HEK293 (cell line): ENCODE results near the gene HTR2C.

Source experiments
- CTCF ChIA-PET: fragments of 350-600 bp; formaldehyde crosslinking; extraction: SDS; loops from one replicate; lab custom pipeline; 2021; ENCODE audit warnings: antibody characterized with exemption; lab: Yijun Ruan, JAX
- POLR2A ChIA-PET: fragments of 300-600 bp; formaldehyde crosslinking; extraction: SDS; loops from one replicate; lab custom pipeline; 2020; ENCODE audit warnings: antibody characterized with exemption, inconsistent platforms; lab: Yijun Ruan, JAX
- H3K27ac ChIP-seq: fragments of 200-500 bp; sonication (Bioruptor generic); 2 replicates; pipeline ENCODE4 v1.5.1; 2014; ENCODE audit warnings: low read depth, low read length, control low read depth, inconsistent platforms; ENCODE audit errors: extremely low read depth
- H3K36me3 ChIP-seq, 2 experiments: fragments of 200-500 bp in 1 of 2; sonication (Bioruptor generic) in 1 of 2; 1 replicate in 1 of 2; 2 replicates in 1 of 2; pipeline ENCODE4 v1.5.1; 2014 to 2017; ENCODE audit warnings: inconsistent platforms in 2 of 2, low read length in 2 of 2; ENCODE audit not compliant: control insufficient read depth in 2 of 2, insufficient read depth in 1 of 2
- H3K4me1 ChIP-seq: fragments of 200-500 bp; sonication (Bioruptor generic); 2 replicates; pipeline ENCODE4 v1.5.1; 2014; ENCODE audit warnings: mild to moderate bottlenecking, low read length, inconsistent platforms; ENCODE audit not compliant: control insufficient read depth, insufficient read depth
- H3K4me3 ChIP-seq: 2 replicates; pipeline ENCODE4 v1.5.1; 2011; ENCODE audit warnings: low read depth, mild to moderate bottlenecking, control low read depth, low read length, moderate library complexity
- H3K9me3 ChIP-seq: fragments of 200-500 bp; sonication (Bioruptor generic); 2 replicates; pipeline ENCODE4 v1.5.1; 2014; ENCODE audit warnings: low read depth, low read length, inconsistent platforms; ENCODE audit not compliant: control insufficient read depth, insufficient read depth
- PRDM10 ChIP-seq: fragments of 450-650 bp; formaldehyde crosslinking; IDR thresholded peaks from 2 replicates; pipeline ENCODE4 v1.5.1; 2016; ENCODE audit warnings: missing biosample characterization, missing genetic modification characterization
- REPIN1 ChIP-seq: fragments of 450-650 bp; formaldehyde crosslinking; IDR thresholded peaks from 2 replicates; pipeline ENCODE4 v1.5.1; 2017; ENCODE audit warnings: missing biosample characterization, missing genetic modification characterization, low read depth
- SETDB1 ChIP-seq: IDR thresholded peaks from one replicate; pipeline ENCODE4 v1.6.1; 2017; ENCODE audit warnings: mild to moderate bottlenecking, low read length, moderate library complexity, mixed read lengths; ENCODE audit not compliant: insufficient read length
- ZBTB10 ChIP-seq: fragments of 450-650 bp; formaldehyde crosslinking; IDR thresholded peaks from 2 replicates; pipeline ENCODE4 v1.5.1; 2016; ENCODE audit warnings: missing biosample characterization, missing genetic modification characterization
- ZFHX2 ChIP-seq: fragments of 450-650 bp; formaldehyde crosslinking; conservative IDR thresholded peaks from 2 replicates; pipeline ENCODE4 v1.5.1; 2016; ENCODE audit warnings: missing biosample characterization, missing genetic modification characterization
- ZNF174 ChIP-seq: fragments of 450-650 bp; formaldehyde crosslinking; IDR thresholded peaks from 2 replicates; pipeline ENCODE4 v1.5.0; 2017; ENCODE audit warnings: missing biosample characterization, mild to moderate bottlenecking, missing genetic modification characterization
- ZNF175 ChIP-seq: fragments of 450-650 bp; formaldehyde crosslinking; IDR thresholded peaks from 2 replicates; pipeline ENCODE4 v1.5.1; 2016; ENCODE audit warnings: missing biosample characterization, missing genetic modification characterization
- ZNF184 ChIP-seq: fragments of 450-650 bp; IDR thresholded peaks from 2 replicates; pipeline ENCODE4 v1.5.1; 2018; ENCODE audit warnings: missing biosample characterization, mild to moderate bottlenecking, missing genetic modification characterization
- ZNF292 ChIP-seq: fragments of 450-650 bp; formaldehyde crosslinking; IDR thresholded peaks from 2 replicates; pipeline ENCODE4 v1.5.1; 2016; ENCODE audit warnings: low read depth, missing biosample characterization, missing genetic modification characterization, borderline replicate concordance
- ZNF394 ChIP-seq: fragments of 450-650 bp; formaldehyde crosslinking; IDR thresholded peaks from 2 replicates; pipeline ENCODE4 v1.5.1; 2016; ENCODE audit warnings: missing biosample characterization, missing genetic modification characterization, mild to moderate bottlenecking, moderate library complexity, borderline replicate concordance
- ZNF513 ChIP-seq: fragments of 450-650 bp; IDR thresholded peaks from 2 replicates; pipeline ENCODE4 v1.5.1; 2018; ENCODE audit warnings: missing biosample characterization, missing genetic modification characterization
- ZNF600 ChIP-seq: fragments of 450-650 bp; formaldehyde crosslinking; IDR thresholded peaks from 2 replicates; pipeline ENCODE4 v1.5.1; 2016; ENCODE audit warnings: missing biosample characterization, missing genetic modification characterization
- ZNF626 ChIP-seq: fragments of 450-650 bp; sonication (Bioruptor Pico); formaldehyde crosslinking; IDR thresholded peaks from 2 replicates; pipeline ENCODE4 v1.5.1; 2018; ENCODE audit warnings: missing biosample characterization, missing genetic modification characterization, inconsistent platforms
- ZNF654 ChIP-seq: fragments of 450-650 bp; formaldehyde crosslinking; IDR thresholded peaks from 2 replicates; pipeline ENCODE4 v1.5.1; 2016; ENCODE audit warnings: low read depth, missing biosample characterization, missing genetic modification characterization
- ZNF707 ChIP-seq: fragments of 450-650 bp; formaldehyde crosslinking; IDR thresholded peaks from 2 replicates; pipeline ENCODE4 v1.5.1; 2016; ENCODE audit warnings: missing biosample characterization, missing genetic modification characterization
- ZNF76 ChIP-seq: fragments of 450-650 bp; formaldehyde crosslinking; IDR thresholded peaks from 2 replicates; pipeline ENCODE4; 2016; ENCODE audit warnings: low read depth, missing biosample characterization, missing genetic modification characterization, borderline replicate concordance
- ZNF785 ChIP-seq: fragments of 450-650 bp; formaldehyde crosslinking; IDR thresholded peaks from 2 replicates; pipeline ENCODE4 v1.5.1; 2016; ENCODE audit warnings: missing biosample characterization, missing genetic modification characterization
- ZNF843 ChIP-seq: fragments of 450-650 bp; formaldehyde crosslinking; IDR thresholded peaks from 2 replicates; pipeline ENCODE4 v1.5.1; 2016; ENCODE audit warnings: missing biosample characterization, missing genetic modification characterization

HTR2C gene

GRCh38 chrX:114841051-114841450, 257.2 kb downstream of the HTR2C start (continued):
- TF ChIP-seq PRDM10 (tag by site-specific recombination), result no peak
- TF ChIP-seq ZNF184 (tag by site-specific recombination), result no peak
- no peak for TF ChIP-seq ZFHX2 (tag by site-specific recombination)
- no peak for TF ChIP-seq ZNF707
- no peak for TF ChIP-seq ZNF175
- no peak for TF ChIP-seq ZNF292

- no peaks in the 10 kb centered on the region; the same call in 1 of the 2 replicates for H3K9me3 ChIP-seq
- no peak for TF ChIP-seq ZNF654 (tag by site-specific recombination)
- H3K4me3 ChIP-seq, result no peak overlapping the region
- ChIA-PET CTCF (no interaction called here), POLR2A (no interaction called here)
- no peaks in the 10 kb centered on the region for H3K4me1 ChIP-seq
- no peak overlapping the region for H3K27ac ChIP-seq
- no peaks in the 10 kb centered on the region for H3K36me3 ChIP-seq
Measured at GRCh38 chrX:114842181-114842580, 258.3 kb downstream of the HTR2C start.

GRCh38 chrX:114889481-114889880, 305.6 kb downstream of the HTR2C start:
- ChIA-PET POLR2A (no interaction called here), CTCF (interaction anchor here (0.6 kb wide), 1 partner anchor 294 kb away, joined by 4 read pairs; no protein-coding TSS in a partner anchor)
- no peaks in the 10 kb centered on the region for H3K4me1 ChIP-seq
- no peak overlapping the region for H3K27ac ChIP-seq
- no peak for TF ChIP-seq SETDB1
- TF ChIP-seq ZNF626 (tag by site-specific recombination), result no peak
- TF ChIP-seq ZNF394 (tag by site-specific recombination), result no peak
- no peak for TF ChIP-seq ZNF513
- no peak for TF ChIP-seq ZNF76 (tag by site-specific recombination)
- TF ChIP-seq ZBTB10, result no peak
- TF ChIP-seq REPIN1 (tag by site-specific recombination), result no peak
- no peak for TF ChIP-seq ZNF600 (tag by site-specific recombination)
- no peak for TF ChIP-seq ZNF843 (tag by site-specific recombination)
- TF ChIP-seq ZNF785 (tag by site-specific recombination), result no peak
- TF ChIP-seq ZNF174 (tag by site-specific recombination), result no peak
- no peaks in the 10 kb centered on the region; the same call in 1 of the 2 replicates for H3K9me3 ChIP-seq
- H3K4me3 ChIP-seq, result no peak overlapping the region
- H3K36me3 ChIP-seq, result no peaks in the 10 kb centered on the region
